ENCODE measurements around the gene NEK4.

- TF ChIP-seq, protein P1, sequence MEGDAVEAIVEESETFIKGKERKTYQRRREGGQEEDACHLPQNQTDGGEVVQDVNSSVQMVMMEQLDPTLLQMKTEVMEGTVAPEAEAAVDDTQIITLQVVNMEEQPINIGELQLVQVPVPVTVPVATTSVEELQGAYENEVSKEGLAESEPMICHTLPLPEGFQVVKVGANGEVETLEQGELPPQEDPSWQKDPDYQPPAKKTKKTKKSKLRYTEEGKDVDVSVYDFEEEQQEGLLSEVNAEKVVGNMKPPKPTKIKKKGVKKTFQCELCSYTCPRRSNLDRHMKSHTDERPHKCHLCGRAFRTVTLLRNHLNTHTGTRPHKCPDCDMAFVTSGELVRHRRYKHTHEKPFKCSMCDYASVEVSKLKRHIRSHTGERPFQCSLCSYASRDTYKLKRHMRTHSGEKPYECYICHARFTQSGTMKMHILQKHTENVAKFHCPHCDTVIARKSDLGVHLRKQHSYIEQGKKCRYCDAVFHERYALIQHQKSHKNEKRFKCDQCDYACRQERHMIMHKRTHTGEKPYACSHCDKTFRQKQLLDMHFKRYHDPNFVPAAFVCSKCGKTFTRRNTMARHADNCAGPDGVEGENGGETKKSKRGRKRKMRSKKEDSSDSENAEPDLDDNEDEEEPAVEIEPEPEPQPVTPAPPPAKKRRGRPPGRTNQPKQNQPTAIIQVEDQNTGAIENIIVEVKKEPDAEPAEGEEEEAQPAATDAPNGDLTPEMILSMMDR (conservative IDR thresholded peaks at IDR 0.05; ENCODE audit: low read depth, low read length): no peak
- TF ChIP-seq EZH2 (IDR thresholded peaks at IDR 0.05; ENCODE audit: borderline replicate concordance, low read depth, low read length, poor library complexity, severe bottlenecking): no peak
These were observed 568 bp upstream of the NEK4 start for GRCh38 chr3:52771334-52771681.
